H1 (cell line): ENCODE results near the gene ZNF697. TPM values are rescaled to one million over a fixed set of nuclear protein-coding genes. Genes with fewer than 3 reads are reported as not detected.
A peak's percentile ranks its signal among the peaks of the same experiment; 100 is the strongest.

Source experiments
- CTCF ChIA-PET: fragments of 300-600 bp; sonication (Branson Sonifier 250); formaldehyde crosslinking; loops from one replicate; lab custom pipeline; 2021; ENCODE audit not compliant: partially characterized antibody; lab: Charles Lee
- POLR2A ChIA-PET: fragments of 300-600 bp; sonication (Branson Sonifier 250); formaldehyde crosslinking; loops from one replicate; lab custom pipeline; 2021; ENCODE audit warnings: inconsistent platforms; ENCODE audit not compliant: partially characterized antibody; lab: Charles Lee
- DNase-seq, 2 experiments: peaks; one replicate each; pipeline versions ENCODE4 v3.0.0 to v3.0.0-alpha.2; 2010 to 2022; ENCODE audit warnings: low spot score in 2 of 2, low read depth in 1 of 2, mixed read lengths in 1 of 2
- FAIRE-seq: peaks from 2 replicates; lab custom pipeline; 2011; peaks lifted over from hg19 to GRCh38; lab: Jason Lieb, UNC
- H2AFZ ChIP-seq: 2 replicates; pipeline ENCODE4 v1.8.1; 2012; ENCODE audit warnings: low read length, inconsistent platforms
- H2AK5ac ChIP-seq: 2 replicates; pipeline ENCODE4 v1.6.1; 2013; ENCODE audit warnings: low read depth, low read length
- H2BK120ac ChIP-seq: replicated peaks from 2 replicates; pipeline ENCODE3; 2013; ENCODE audit warnings: low read depth, low read length, inconsistent platforms
- H2BK12ac ChIP-seq: 2 replicates; pipeline ENCODE4 v1.6.1; 2013; ENCODE audit warnings: low read depth, low read length
- H2BK15ac ChIP-seq: 2 replicates; pipeline ENCODE4 v1.6.1; 2013; ENCODE audit warnings: low read length
- H2BK20ac ChIP-seq: 2 replicates; pipeline ENCODE4 v1.6.1; 2013; ENCODE audit warnings: low read length
- H2BK5ac ChIP-seq: 2 replicates; pipeline ENCODE4 v1.6.1; 2013; ENCODE audit warnings: low read depth, low read length
- H3K14ac ChIP-seq: 2 replicates; pipeline ENCODE4 v1.6.1; 2013; ENCODE audit warnings: inconsistent platforms; ENCODE audit not compliant: insufficient read length
- H3K18ac ChIP-seq: 2 replicates; pipeline ENCODE4 v1.6.1; 2013; ENCODE audit warnings: low read length; ENCODE audit errors: extremely low read depth
- H3K23ac ChIP-seq: 2 replicates; pipeline ENCODE4 v1.6.1; 2013; ENCODE audit warnings: inconsistent platforms; ENCODE audit not compliant: insufficient read length
- H3K23me2 ChIP-seq: 2 replicates; pipeline ENCODE4 v1.6.1; 2013; ENCODE audit warnings: low read depth, low read length
- H3K27ac ChIP-seq: 2 replicates; pipeline ENCODE4 v1.6.1; 2011; ENCODE audit warnings: low read depth, low read length, inconsistent platforms
- H3K27me3 ChIP-seq, 4 experiments: replicated peaks in 1 of 4; 1 replicate in 1 of 4; 2 replicates in 3 of 4; pipeline versions ENCODE4 v1.6.1 to v1.8.1; 2011 to 2013; ENCODE audit warnings: low read length in 3 of 4, mild to moderate bottlenecking in 3 of 4, inconsistent platforms in 2 of 4, mixed read lengths in 2 of 4, moderate library complexity in 1 of 4; ENCODE audit not compliant: control insufficient read depth in 3 of 4, insufficient read depth in 3 of 4; ENCODE audit errors: extremely low read depth in 1 of 4
- H3K36me3 ChIP-seq, 4 experiments: 2 replicates each; pipeline versions ENCODE4 v1.6.1 to v1.8.1; 2011 to 2013; ENCODE audit warnings: mild to moderate bottlenecking in 4 of 4, low read length in 3 of 4, moderate library complexity in 2 of 4, control low read depth in 1 of 4, inconsistent platforms in 1 of 4; ENCODE audit not compliant: insufficient read depth in 4 of 4, control insufficient read depth in 2 of 4
- H3K4ac ChIP-seq: replicated peaks from 2 replicates; pipeline ENCODE3; 2013; ENCODE audit warnings: low read length, low read depth, mixed read lengths, inconsistent platforms; ENCODE audit not compliant: insufficient read length
- H3K4me1 ChIP-seq, 4 experiments: replicated peaks in 1 of 4; 1 replicate in 1 of 4; 2 replicates in 3 of 4; pipeline versions ENCODE4 v1.6.1 to v1.8.1; 2011 to 2013; ENCODE audit warnings: low read length in 3 of 4, inconsistent platforms in 2 of 4, mixed read lengths in 1 of 4; ENCODE audit not compliant: insufficient read depth in 4 of 4, control insufficient read depth in 3 of 4
- H3K4me2 ChIP-seq, 2 experiments: 2 replicates each; pipeline versions ENCODE4 v1.6.1 to v1.8.1; 2011 to 2013; ENCODE audit warnings: low read depth in 2 of 2, low read length in 2 of 2, control low read depth in 1 of 2, inconsistent platforms in 1 of 2, mild to moderate bottlenecking in 1 of 2; ENCODE audit not compliant: insufficient read depth in 1 of 2
- H3K4me3 ChIP-seq, 4 experiments: fragments of 200-600, 300-600 bp in 1 of 4; sonication (generic), shearing (Covaris generic), sonication (Bioruptor Twin) in 1 of 4; 2 replicates each; pipeline versions ENCODE4 v1.5.1 to v1.8.1; 2011 to 2016; ENCODE audit warnings: low read length in 4 of 4, low read depth in 3 of 4, control low read depth in 2 of 4, inconsistent platforms in 2 of 4, mild to moderate bottlenecking in 2 of 4, mixed read lengths in 1 of 4, moderate library complexity in 1 of 4; ENCODE audit not compliant: insufficient read depth in 2 of 4; ENCODE audit errors: extremely low read depth in 1 of 4
- H3K56ac ChIP-seq: replicated peaks from 2 replicates; pipeline ENCODE3; 2013; ENCODE audit warnings: low read depth, mild to moderate bottlenecking, mixed read lengths, low read length, inconsistent platforms; ENCODE audit not compliant: insufficient read length
- H3K79me1 ChIP-seq: 2 replicates; pipeline ENCODE4 v1.6.1; 2013; ENCODE audit warnings: low read depth, low read length, control low read depth
- H3K79me2 ChIP-seq, 2 experiments: 2 replicates each; pipeline versions ENCODE4 v1.6.1 to v1.8.1; 2012 to 2013; ENCODE audit warnings: low read length in 2 of 2, mild to moderate bottlenecking in 2 of 2, inconsistent platforms in 1 of 2; ENCODE audit not compliant: insufficient read depth in 2 of 2, control insufficient read depth in 1 of 2
- H3K9ac ChIP-seq, 4 experiments: replicated peaks in 1 of 4; 1 replicate in 1 of 4; 2 replicates in 3 of 4; pipeline versions ENCODE4 v1.6.1 to v1.8.1; 2011 to 2013; ENCODE audit warnings: low read depth in 3 of 4, low read length in 3 of 4, control low read depth in 2 of 4, mild to moderate bottlenecking in 2 of 4, moderate library complexity in 2 of 4, inconsistent platforms in 1 of 4; ENCODE audit errors: extremely low read depth in 1 of 4
- H3K9me3 ChIP-seq, 2 experiments: 2 replicates each; pipeline versions ENCODE4 v1.6.1 to v1.8.1; 2012 to 2013; ENCODE audit warnings: mild to moderate bottlenecking in 2 of 2, moderate library complexity in 2 of 2, control low read depth in 1 of 2, inconsistent platforms in 1 of 2, low read depth in 1 of 2, low read length in 1 of 2, mixed read lengths in 1 of 2; ENCODE audit not compliant: insufficient read depth in 2 of 2
- H4K20me1 ChIP-seq, 2 experiments: replicated peaks in 1 of 2; 2 replicates each; pipeline versions ENCODE3 to v1.8.1; 2011 to 2013; ENCODE audit warnings: inconsistent platforms in 2 of 2, low read length in 2 of 2, mild to moderate bottlenecking in 1 of 2; ENCODE audit not compliant: insufficient read depth in 2 of 2, control insufficient read depth in 1 of 2
- H4K5ac ChIP-seq: 2 replicates; pipeline ENCODE4 v1.6.1; 2013; ENCODE audit warnings: low read length, low read depth, mixed read lengths, inconsistent platforms; ENCODE audit not compliant: insufficient read length
- H4K8ac ChIP-seq: 2 replicates; pipeline ENCODE4 v1.8.0; 2013; ENCODE audit warnings: mild to moderate bottlenecking, moderate library complexity, low read length, inconsistent platforms; ENCODE audit not compliant: insufficient read depth; ENCODE audit errors: extremely low read depth
- H4K91ac ChIP-seq: replicated peaks from 2 replicates; pipeline ENCODE3; 2013; ENCODE audit warnings: low read length, mixed read lengths, inconsistent platforms; ENCODE audit not compliant: insufficient read length
- HDAC2 ChIP-seq, 2 experiments: fragments of 300-600 bp in 1 of 2; sonication (generic) in 1 of 2; IDR thresholded peaks; 2 replicates each; pipeline ENCODE4 v1.6.1; 2011 to 2012; ENCODE audit warnings: low read depth in 2 of 2, low read length in 2 of 2, mild to moderate bottlenecking in 2 of 2, moderate library complexity in 2 of 2, borderline replicate concordance in 1 of 2, inconsistent platforms in 1 of 2
- KDM5A ChIP-seq: fragments of 200-600 bp; IDR thresholded peaks from 2 replicates; pipeline ENCODE4 v1.7.1; 2012; ENCODE audit warnings: mild to moderate bottlenecking, low read length, inconsistent platforms, mixed read lengths
- NANOG ChIP-seq: IDR thresholded peaks from 2 replicates; pipeline ENCODE4 v1.6.1; 2011; ENCODE audit warnings: low read length, low read depth, mild to moderate bottlenecking, inconsistent platforms; ENCODE audit not compliant: insufficient read depth, poor library complexity, severe bottlenecking
- RFX5 ChIP-seq: IDR thresholded peaks from 2 replicates; pipeline ENCODE4 v1.6.1; 2011; ENCODE audit warnings: low read depth, low read length, improper control_type of control experiment, borderline replicate concordance
- SIX5 ChIP-seq: IDR thresholded peaks from 2 replicates; pipeline ENCODE4 v1.6.1; 2011; ENCODE audit warnings: mild to moderate bottlenecking, low read depth, low read length
- WGBS, 2 experiments: shearing (Covaris generic) in 1 of 2; methylation state at CpG; one replicate each; pipeline versions ENCODE4 v1.1.6 to v1.1.7; 2013 to 2015; ENCODE audit warnings: low lambda C conversion rate in 2 of 2, mixed read lengths in 2 of 2, inconsistent platforms in 1 of 2, low coverage in 1 of 2, missing lambda C conversion rate in 1 of 2; ENCODE audit not compliant: insufficient replicate concordance in 2 of 2, insufficient coverage in 1 of 2, insufficient read length in 1 of 2; ENCODE audit errors: extremely low coverage in 1 of 2, missing lambda C conversion rate in 1 of 2; 5-methylcytosine and 5-hydroxymethylcytosine counted together
- polyA plus RNA-seq, 7 experiments: library from polyadenylated mRNA; depleted of rRNA in 3 of 7; stranded (reverse) in 5 of 7; unstranded in 2 of 7; fragments of >200 nt in 5 of 7; fragments of 200-250 nt in 2 of 7; gene quantifications; 1 replicate in 5 of 7; 2 replicates in 1 of 7; 4 replicates in 1 of 7; pipeline versions ENCODE4 v1.2.1 to v1.2.3, GENCODE V29; 2011 to 2013; ENCODE audit warnings: missing spikeins in 2 of 7, mixed read lengths in 2 of 7
- total RNA-seq: library from RNA; stranded (reverse); fragmentation: NEBNext Ultra II Directional; extraction: Animal tissue kit (Norgen Biotek cat#: 25700); gene quantifications from 2 replicates; pipeline ENCODE4 v1.2.1, GENCODE V29; 2021

ZNF697 gene
- total and polyA plus RNA-seq, 2 of the 8 experiments (the other 6 are each of a cell fraction or from before 2014, with no cell fraction given), result 5.6 to 18.3 TPM

- no peak overlapping the region for H2AFZ ChIP-seq
- H2BK20ac ChIP-seq, result no peak overlapping the region
- H3K4ac ChIP-seq, result no peak overlapping the region
- H3K36me3 ChIP-seq, result no peaks in the 10 kb centered on the region
- H3K4me3 ChIP-seq, result peak overlapping the region; percentile 67 to 88 (median 81)
- H2BK12ac ChIP-seq, result no peak overlapping the region
- POLR2A ChIA-PET, result interaction anchor here (0.6 to 6.1 kb wide), 23 partner anchors 9 to 99 kb away, joined by 3 to 113 read pairs (median 8); partner anchors contain the start of gene PHGDH
- no peak overlapping the region for H3K27ac ChIP-seq
- no peak overlapping the region for H3K56ac ChIP-seq
- H4K91ac ChIP-seq, result no peak overlapping the region
- no peak overlapping the region for H2BK15ac ChIP-seq
- H3K4me2 ChIP-seq, result peak overlapping the region; percentile 86 to 98
- 14% methylated on average over 10 of the region's 10 CpGs; no CpG with 5 or more reads in 1 of the 2 experiments for WGBS, 2 experiments
- no peaks in the 10 kb centered on the region; a peak in 1 of 7 replicates for H3K27me3 ChIP-seq
- CTCF ChIA-PET, result interaction anchor here (0.7 to 32.7 kb wide), 8 partner anchors 10 to 99 kb away, joined by 3 to 786 read pairs (median 12); no protein-coding TSS in a partner anchor
- H4K8ac ChIP-seq, result peak overlapping the region; percentile 68; the same call in 1 of the 2 replicates
- H3K23ac ChIP-seq, result no peak overlapping the region
- H3K14ac ChIP-seq, result no peak overlapping the region
- no peak overlapping the region for H2BK120ac ChIP-seq
- H2BK5ac ChIP-seq, result no peak overlapping the region; the same call in 1 of the 2 replicates
- no peak overlapping the region for H2AK5ac ChIP-seq
- no peak overlapping the region for H3K18ac ChIP-seq
- H3K79me2 ChIP-seq, result peaks cover 4 to 33% of the 10 kb centered on the region in 2 experiments; a peak in 3 of 4 replicates
- no peaks in the 10 kb centered on the region for H3K9me3 ChIP-seq
- no peak overlapping the region for H4K5ac ChIP-seq
- no peaks in the 10 kb centered on the region for H4K20me1 ChIP-seq
- peaks cover 0 to 16% (median 11%) of the 10 kb centered on the region in 4 experiments; a peak in 6 of 7 replicates for H3K4me1 ChIP-seq
- TF ChIP-seq KDM5A (no peak), NANOG (peak; percentile 83), RFX5 (no peak), HDAC2 (IDR thresholded peaks at IDR 0.05; ENCODE audit: borderline replicate concordance in 1 of 2, low read depth in 2 of 2, low read length in 2 of 2) (no peak), SIX5 (no peak)
- peak overlapping the region in 3 of 4 experiments; percentile 3 to 76 (median 61); a peak in 3 of 7 replicates for H3K9ac ChIP-seq
- FAIRE-seq (no peak), DNase-seq (no peak)
- 0 out of 2 replicates have a peak, but pooled peaks cover 7% of the 10 kb centered on the region for H3K79me1 ChIP-seq
- H3K23me2 ChIP-seq, result peaks cover 8% of the 10 kb centered on the region; the same call in 1 of the 2 replicates
These were observed 546 bp upstream of the ZNF697 start for GRCh38 chr1:119648620-119649004.
